ENCODE measurements around the gene FXYD6.

- TF ChIP-seq CTCF (IDR thresholded peaks at IDR 0.05) = no peak
- TF ChIP-seq POLR2A (IDR thresholded peaks at IDR 0.05) = no peak
These were observed 80.6 kb downstream of the FXYD6 start for GRCh38 chr11:117795638-117796455.
